HG03135 (cell line): Measurements from ENCODE around the gene GUCY2C.
"Not testable (repeated sequence)": the region's sequence is repeated elsewhere in the genome, so short reads cannot be mapped to it uniquely, and the experiment has no call there.

Experiments
- ATAC-seq: cut with Tn5 transposase; IDR thresholded peaks from one replicate; pipeline ENCODE4 v1.9.1; 2021; ENCODE audit warnings: mild to moderate bottlenecking, moderate library complexity; ENCODE audit not compliant: unreplicated experiment

Gene GUCY2C

GRCh38 chr12:14682231-14682630, 14.2 kb downstream of the GUCY2C start:
- not testable (repeated sequence) for ATAC-seq

DNA sequence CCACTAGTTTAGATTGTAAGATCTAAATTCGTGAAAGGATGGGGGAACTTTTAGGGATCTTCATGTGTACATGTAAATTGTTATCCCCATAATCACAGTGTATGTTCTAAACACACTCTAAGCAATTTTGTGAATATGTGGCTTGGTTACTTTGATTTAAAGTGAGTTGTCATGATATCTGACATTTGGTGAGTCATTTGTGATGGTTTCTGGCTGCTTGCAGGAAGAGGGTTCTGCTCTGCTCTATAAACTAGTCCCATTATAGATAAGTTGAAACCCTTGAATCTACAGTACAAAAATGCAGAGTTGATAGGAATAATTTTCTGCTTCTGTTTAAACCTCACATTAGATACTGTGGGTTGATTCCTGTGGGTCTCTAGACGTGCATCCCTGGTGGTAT, 14.8 kb downstream of the GUCY2C start:
- no peak for ATAC-seq

- ATAC-seq: no peak
These were observed 15.2 kb downstream of the GUCY2C start for GRCh38 chr12:14681190-14681589.

DNA sequence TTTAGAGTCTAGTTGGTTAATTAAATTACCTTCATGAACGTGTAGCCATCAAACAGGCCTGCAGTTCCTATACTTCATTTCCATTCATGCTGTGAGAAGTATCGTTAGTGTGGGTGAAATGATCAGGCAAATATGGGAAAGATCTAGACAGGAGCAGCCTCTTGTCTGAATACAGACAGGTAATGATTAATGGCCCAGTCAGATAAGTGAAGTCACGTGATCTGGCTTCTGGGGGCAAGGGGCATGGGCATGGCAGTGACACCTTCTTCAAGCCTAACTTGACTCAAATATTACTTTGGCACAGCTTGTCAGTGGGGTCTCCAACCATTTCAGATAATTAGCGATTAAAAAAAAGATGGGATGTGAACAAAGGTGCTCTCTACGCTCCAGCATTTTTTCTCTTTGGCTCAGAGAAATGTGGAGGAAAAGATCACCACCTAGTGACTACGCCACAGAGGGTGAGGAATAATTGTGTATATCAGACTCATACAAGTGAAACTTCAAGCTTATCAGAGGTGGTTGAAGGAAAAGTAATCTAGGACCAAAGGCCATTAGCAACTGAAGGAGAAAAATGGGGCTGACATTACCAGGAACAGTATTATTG, 17.8 kb downstream of the GUCY2C start:
- ATAC-seq: no peak

- no peak for ATAC-seq
These were observed 27.8 kb downstream of the GUCY2C start for GRCh38 chr12:14668591-14668990.

DNA sequence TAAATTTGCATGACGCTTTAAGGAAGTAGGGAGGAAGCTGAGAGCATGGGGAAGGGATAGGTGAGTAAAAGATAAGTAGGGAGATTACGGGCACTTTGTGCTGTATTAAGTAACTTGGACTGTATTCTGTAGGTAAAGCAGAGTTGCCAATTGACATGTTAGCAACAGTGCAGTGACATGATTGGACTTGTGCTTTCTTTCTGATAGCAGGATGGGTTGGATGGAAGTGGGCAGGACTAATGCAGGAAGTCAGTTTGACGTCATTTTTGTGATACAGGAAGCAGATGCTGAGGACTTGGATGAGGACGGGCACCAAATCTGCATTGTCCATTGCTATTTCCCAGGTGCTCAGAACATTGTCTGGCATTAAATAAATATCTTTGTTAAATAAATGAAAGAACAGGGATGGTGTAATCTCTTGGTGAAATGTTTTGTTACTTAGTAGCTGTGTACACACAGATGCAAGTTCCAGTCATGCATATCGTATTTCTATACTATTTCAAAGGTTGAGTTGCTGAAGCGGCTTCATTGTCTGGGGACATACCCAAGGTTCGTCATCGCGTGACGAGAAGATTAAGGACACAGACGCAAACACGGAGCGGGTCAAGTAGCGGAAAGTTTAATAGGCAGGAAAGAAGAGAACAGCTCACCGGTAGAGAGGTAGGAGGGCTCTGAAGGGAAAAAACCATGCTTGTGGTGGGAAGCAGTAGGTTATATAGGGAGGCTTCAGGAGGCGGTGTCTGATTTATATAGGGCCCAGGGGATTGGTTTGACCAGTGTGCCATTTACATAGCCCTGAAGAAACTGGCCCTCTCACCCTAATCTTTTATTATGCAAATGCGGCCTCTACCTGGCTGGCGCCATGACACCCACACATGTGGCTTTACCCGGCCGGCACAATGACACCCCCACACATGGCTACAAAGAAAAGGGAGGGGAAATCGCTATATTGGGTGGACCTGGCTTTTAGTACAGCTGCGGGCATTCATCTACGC, 30.7 kb downstream of the GUCY2C start:
- no peak for ATAC-seq

GRCh38 chr12:14664434-14665023, 31.9 kb downstream of the GUCY2C start:
- no peak for ATAC-seq

DNA sequence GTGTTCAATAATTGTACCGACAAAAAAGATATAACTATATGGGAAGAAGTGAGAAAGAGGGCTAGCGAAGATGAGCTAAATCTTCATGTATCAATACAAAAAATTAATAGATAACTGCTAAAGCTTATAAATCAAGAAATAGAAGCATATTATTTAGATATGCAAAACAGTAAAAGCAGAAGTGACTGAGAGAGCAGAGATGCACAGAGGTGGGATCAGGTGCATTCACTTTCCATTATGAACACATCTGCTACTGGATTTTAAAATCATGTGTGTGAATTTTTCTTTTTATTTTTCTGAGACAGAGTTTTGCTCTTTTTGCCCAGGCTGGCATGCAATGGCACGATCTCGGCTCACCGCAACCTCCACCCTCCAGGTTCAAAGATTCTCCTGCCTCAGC, 33.4 kb downstream of the GUCY2C start:
- no peak for ATAC-seq

DNA sequence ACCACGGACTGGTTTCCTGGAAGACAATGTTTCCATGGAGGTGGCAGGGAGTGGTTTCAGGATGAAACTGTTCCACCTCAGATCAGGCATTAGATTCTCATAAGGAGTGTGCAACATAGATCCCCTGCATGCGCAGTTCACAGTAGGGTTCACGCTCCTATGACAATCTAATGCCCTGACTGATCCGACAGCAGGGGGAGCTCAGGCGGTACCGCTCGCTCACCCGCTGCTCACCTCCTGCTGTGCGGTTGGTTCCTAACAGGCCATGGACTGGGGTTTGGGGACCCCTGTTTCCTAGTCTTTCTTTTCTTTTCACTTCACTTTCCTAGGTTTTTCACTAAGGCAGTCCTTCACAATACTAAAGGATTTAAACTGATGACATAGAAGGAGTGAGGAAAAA, 39.6 kb downstream of the GUCY2C start:
- no peak for ATAC-seq

- ATAC-seq: no peak
These were observed 41.1 kb downstream of the GUCY2C start for GRCh38 chr12:14655284-14655683.

DNA sequence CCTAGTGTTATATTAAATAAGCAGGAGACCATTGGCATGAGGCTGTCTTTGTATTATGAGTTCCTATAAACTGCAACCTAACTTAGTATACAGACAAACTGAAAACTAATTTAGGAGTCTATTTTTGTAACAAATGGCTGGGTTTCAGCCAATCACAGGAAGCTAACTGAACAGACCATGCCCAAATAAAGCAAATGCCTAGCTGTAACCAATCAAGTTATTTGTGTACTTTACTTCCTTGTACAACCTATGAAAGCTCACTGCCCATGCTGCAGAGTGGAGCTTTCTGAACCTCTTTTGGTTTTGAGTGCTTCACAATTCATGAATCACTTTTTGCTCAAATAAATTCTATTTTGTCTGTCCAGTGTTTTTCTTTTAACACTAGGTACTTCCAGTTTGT, 41.6 kb downstream of the GUCY2C start:
- no peak for ATAC-seq

DNA sequence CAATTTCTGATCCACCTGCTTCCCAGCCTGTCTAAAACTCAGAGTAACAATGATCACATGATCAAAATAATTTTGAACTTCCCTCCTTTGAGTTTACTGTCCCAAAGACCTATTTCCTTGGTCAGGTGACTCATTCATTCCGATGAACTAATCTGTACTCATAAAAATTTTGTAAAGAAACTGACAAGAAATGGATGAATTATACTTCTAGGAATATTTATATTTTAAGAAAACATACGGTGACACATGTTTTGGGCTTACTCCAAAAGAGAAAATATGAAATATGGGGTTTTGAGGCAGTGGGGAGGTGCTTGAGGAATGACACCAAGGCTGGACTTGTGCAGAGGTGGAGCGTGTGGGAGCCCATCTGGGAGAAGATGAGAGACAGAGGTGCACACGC, 42.0 kb downstream of the GUCY2C start:
- no peak for ATAC-seq

DNA sequence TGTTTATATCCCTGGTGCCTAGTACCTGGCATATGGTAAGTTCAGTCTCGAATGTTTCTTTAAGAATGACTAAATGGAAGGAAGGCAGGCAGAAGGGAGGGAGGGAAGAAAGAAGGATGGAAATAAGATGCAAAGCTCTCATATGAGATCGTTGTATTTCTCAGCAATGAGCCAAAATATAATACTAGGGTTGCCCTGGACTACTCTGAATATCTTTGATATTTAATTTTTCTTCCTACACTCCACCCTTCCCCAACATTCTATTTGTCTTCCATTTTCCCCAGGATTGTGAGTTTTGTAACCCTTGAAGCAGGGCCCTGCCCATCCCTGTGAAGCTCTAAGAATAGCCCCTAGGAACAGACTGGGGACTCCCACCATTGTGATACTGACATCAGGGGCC, 43.9 kb downstream of the GUCY2C start:
- no peak for ATAC-seq

DNA sequence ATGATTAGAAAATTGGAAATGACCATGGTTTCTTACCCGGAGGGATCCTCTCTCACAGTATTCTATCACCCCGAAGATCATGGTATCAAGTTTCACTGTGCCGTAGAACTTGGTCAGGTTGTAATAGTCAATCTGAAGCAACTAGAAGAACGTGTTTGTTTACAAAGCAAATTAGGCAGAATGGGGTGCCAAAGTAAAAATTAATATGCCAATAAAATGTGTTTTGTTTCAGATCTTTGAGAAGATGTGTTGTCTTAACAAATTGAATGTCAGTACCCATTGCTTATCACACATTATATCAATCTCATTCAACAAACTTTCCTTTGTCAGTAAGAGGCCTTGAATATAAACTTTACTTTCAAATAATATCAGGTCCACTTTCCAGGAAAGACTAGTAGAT, 45.0 kb downstream of the GUCY2C start:
- no peak for ATAC-seq

DNA sequence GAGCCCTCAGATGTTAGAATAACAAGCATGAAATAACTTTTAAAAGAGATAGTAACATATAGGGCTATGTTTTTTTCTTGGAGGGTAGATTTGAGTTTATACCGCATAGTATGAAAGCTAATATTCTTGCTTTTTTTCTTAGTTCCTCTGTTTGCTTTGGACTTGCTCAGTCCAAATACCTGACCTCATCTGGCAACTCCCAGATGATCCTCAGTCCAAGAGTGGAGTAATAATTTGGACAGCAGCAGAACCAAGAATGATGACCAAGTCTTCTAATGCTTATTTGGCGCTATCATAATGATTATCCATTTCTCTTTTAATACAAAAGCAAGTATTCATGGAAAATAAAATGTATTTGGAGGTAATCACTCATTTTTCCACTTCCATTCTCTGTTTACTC, 45.6 kb downstream of the GUCY2C start:
- ATAC-seq: no peak

DNA sequence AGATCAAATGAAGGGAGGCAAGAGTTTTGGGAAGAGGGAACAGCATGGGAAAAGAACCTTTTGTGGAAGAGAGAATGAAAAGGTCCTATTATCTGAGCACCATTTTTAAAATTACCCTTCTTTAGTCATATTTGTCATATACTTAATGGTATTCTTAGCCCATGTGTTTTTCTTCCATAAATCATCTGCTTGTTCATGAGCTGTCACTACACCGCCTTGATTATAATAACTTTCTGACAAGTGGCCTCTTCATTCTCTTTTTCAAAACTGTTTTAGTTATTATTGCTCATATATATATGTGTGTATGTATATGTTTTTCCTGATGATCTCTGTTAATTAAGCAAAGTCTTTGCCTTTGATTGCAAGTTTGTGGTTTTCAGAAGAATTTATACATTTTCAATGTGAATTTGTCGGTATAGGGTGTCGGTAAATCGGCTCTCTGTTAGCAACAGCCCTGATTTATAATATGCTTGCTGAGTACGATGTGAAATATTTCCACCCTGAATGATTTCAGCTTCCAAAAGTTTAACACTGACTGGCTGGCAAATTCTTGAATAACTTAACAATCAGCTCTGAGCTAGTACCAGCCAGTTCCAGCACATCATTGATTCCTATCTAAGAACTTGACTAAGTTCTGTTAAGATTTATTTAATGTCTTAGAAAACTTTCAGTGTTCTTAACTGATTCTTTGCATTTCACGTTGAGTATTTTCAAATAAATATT, 49.2 kb downstream of the GUCY2C start:
- ATAC-seq: no peak

- no peak for ATAC-seq
These were observed 53.1 kb downstream of the GUCY2C start for GRCh38 chr12:14643251-14643650.

- ATAC-seq: no peak
These were observed 58.3 kb downstream of the GUCY2C start for GRCh38 chr12:14638066-14638465.

- ATAC-seq: no peak
These were observed 60.6 kb downstream of the GUCY2C start for GRCh38 chr12:14635776-14636175.

DNA sequence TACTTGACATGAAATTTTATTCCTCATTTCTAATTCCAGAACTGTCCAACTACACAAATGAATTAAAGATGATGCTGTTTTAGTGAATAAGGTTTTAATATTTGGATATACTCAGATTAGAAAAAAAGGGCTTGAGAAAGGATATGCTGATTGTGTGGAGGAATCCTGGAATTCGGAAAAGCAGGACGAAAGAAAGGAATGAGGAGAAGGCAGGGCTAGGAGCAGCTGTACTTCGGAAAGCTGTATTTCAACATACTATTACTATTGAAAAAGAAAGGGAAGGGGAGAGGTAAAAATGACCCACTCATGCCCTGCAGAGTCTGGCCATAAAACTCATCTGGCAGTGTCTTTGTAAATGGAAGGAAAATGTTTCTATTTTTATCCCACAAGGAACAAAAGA, 65.6 kb downstream of the GUCY2C start:
- ATAC-seq: no peak
